WTC11 (cell line): ENCODE results near the gene COX4I1.

ENCODE experiments used
- ATF3 ChIP-seq: sonication (generic); formaldehyde crosslinking; conservative IDR thresholded peaks from 2 replicates; pipeline ENCODE4 v1.8.1; 2022; ENCODE audit warnings: mild to moderate bottlenecking, missing genetic modification reagents
- ATF6 ChIP-seq: sonication (generic); formaldehyde crosslinking; IDR thresholded peaks from 2 replicates; pipeline ENCODE4 v1.8.1; 2023; ENCODE audit warnings: mild to moderate bottlenecking, missing genetic modification reagents
- CBFB ChIP-seq: sonication (generic); formaldehyde crosslinking; IDR thresholded peaks from 2 replicates; pipeline ENCODE4 v1.8.1; 2022; ENCODE audit warnings: mild to moderate bottlenecking, low read depth, missing genetic modification reagents
- CTCF ChIP-seq: fragments of 200-600 bp; IDR thresholded peaks from 2 replicates; pipeline ENCODE4 v1.8.0; 2022; ENCODE audit warnings: antibody characterized with exemption
- EMX1 ChIP-seq: fragments of 250-450 bp; sonication (Bioruptor Pico); IDR thresholded peaks from 2 replicates; pipeline ENCODE4 v1.8.0; 2021; ENCODE audit warnings: mild to moderate bottlenecking
- ETV6 ChIP-seq: sonication (generic); formaldehyde crosslinking; IDR thresholded peaks from 2 replicates; pipeline ENCODE4 v1.8.1; 2022; ENCODE audit warnings: mild to moderate bottlenecking, missing genetic modification reagents
- FOXK1 ChIP-seq: sonication (generic); formaldehyde crosslinking; IDR thresholded peaks from 2 replicates; pipeline ENCODE4 v1.8.0; 2022; ENCODE audit warnings: mild to moderate bottlenecking, moderate library complexity, missing genetic modification reagents
- FOXP4 ChIP-seq: sonication (generic); formaldehyde crosslinking; IDR thresholded peaks from 2 replicates; pipeline ENCODE4 v1.8.0; 2022; ENCODE audit warnings: mild to moderate bottlenecking, missing genetic modification reagents
- NFE2L1 ChIP-seq: sonication (generic); formaldehyde crosslinking; IDR thresholded peaks from 2 replicates; pipeline ENCODE4 v1.8.1; 2023; ENCODE audit warnings: missing genetic modification reagents
- NR1H2 ChIP-seq: sonication (generic); formaldehyde crosslinking; IDR thresholded peaks from 2 replicates; pipeline ENCODE4 v1.9.0; 2021; ENCODE audit warnings: mild to moderate bottlenecking, moderate library complexity, missing genetic modification reagents
- SMAD4 ChIP-seq: sonication (generic); formaldehyde crosslinking; IDR thresholded peaks from 2 replicates; pipeline ENCODE4 v1.8.0; 2022; ENCODE audit warnings: mild to moderate bottlenecking, missing genetic modification reagents
- SP1 ChIP-seq: sonication (generic); formaldehyde crosslinking; conservative IDR thresholded peaks from 2 replicates; pipeline ENCODE4 v1.8.1; 2022; ENCODE audit warnings: missing genetic modification reagents
- ZNF138 ChIP-seq: sonication (generic); formaldehyde crosslinking; conservative IDR thresholded peaks from 2 replicates; pipeline ENCODE4 v1.8.1; 2022; ENCODE audit warnings: mild to moderate bottlenecking, moderate library complexity, missing genetic modification reagents
- ZNF416 ChIP-seq: fragments of 250-450 bp; sonication (Bioruptor Pico); IDR thresholded peaks from 2 replicates; pipeline ENCODE4 v1.9.0; 2021; ENCODE audit warnings: mild to moderate bottlenecking, inconsistent platforms

- TF ChIP-seq CTCF (no peak), FOXK1 (CRISPR knock-in tag) (no peak), ZNF138 (no peak), FOXP4 (CRISPR knock-in tag) (no peak), NFE2L1 (CRISPR knock-in tag) (no peak), ATF3 (CRISPR knock-in tag) (no peak), ZNF416 (CRISPR knock-in tag) (no peak), SMAD4 (CRISPR knock-in tag) (no peak), ETV6 (no peak), ATF6 (CRISPR knock-in tag) (no peak), CBFB (no peak), EMX1 (CRISPR knock-in tag) (no peak), NR1H2 (CRISPR knock-in tag) (no peak), SP1 (CRISPR knock-in tag) (no peak)
These were observed 9.4 kb downstream of the COX4I1 start for GRCh38 chr16:85808926-85809325.
